HG03565 (cell line): Measurements from ENCODE around the gene SREK1IP1.

ENCODE experiments used
- ATAC-seq: cut with Tn5 transposase; IDR thresholded peaks from one replicate; pipeline ENCODE4 v1.9.1; 2021; ENCODE audit warnings: mild to moderate bottlenecking, moderate library complexity; ENCODE audit not compliant: unreplicated experiment

The SREK1IP1 gene

GRCh38 chr5:64688391-64688790 lies 80.1 kb downstream of the SREK1IP1 start:
- ATAC-seq, result no peak

GRCh38 chr5:64685866-64686265 lies 82.6 kb downstream of the SREK1IP1 start:
- ATAC-seq, result no peak

GRCh38 chr5:64682608-64683007 lies 85.9 kb downstream of the SREK1IP1 start:
- no peak for ATAC-seq

- no peak for ATAC-seq
Measured at GRCh38 chr5:64680289-64680688, 88.2 kb downstream of the SREK1IP1 start.

- ATAC-seq, result no peak
Measured at GRCh38 chr5:64678374-64678773, 90.1 kb downstream of the SREK1IP1 start.

- no peak for ATAC-seq
Measured at GRCh38 chr5:64671678-64672077, 96.8 kb downstream of the SREK1IP1 start.

GRCh38 chr5:64670277-64670676 lies 98.2 kb downstream of the SREK1IP1 start:
- ATAC-seq, result no peak
